SH-SY5Y (cell line): ENCODE results near the gene PFDN4.

ENCODE experiments used
- GATA2 ChIP-seq: IDR thresholded peaks from 2 replicates; pipeline ENCODE4 v1.6.1; 2011; ENCODE audit warnings: mild to moderate bottlenecking, low read depth, low read length
- GATA3 ChIP-seq: IDR thresholded peaks from 2 replicates; pipeline ENCODE4 v1.6.1; 2011; ENCODE audit warnings: low read depth, mild to moderate bottlenecking, low read length, moderate library complexity

DNA sequence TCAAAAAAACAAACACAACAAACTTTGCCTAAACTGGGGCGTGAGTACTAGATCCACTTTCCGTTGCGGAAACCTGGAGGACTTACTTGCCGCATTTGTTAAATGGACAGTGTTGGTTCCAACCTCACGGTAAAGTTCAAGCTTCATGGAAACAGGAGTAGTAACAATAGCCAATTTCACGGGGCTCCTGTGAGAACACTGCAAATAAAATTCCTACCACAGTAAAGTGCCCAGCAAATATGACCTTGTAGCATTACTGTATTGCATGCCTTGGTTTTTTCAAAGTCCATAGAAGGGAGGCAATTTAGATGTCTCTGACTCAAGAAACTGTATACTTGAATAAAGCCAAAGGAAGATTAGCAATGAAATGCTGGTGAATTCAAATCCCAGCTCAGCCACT lies 30.5 kb upstream of the PFDN4 start:
- TF ChIP-seq GATA3 (no peak), GATA2 (no peak)
